ENCODE results near the gene IPO13. TPM values are rescaled to one million over a fixed set of nuclear protein-coding genes. Genes with fewer than 3 reads are reported as not detected.

The IPO13 gene
- total RNA-seq, 6 donors from 2014 or later, result 16.9 to 46.1 (median 24.1) TPM

DNA sequence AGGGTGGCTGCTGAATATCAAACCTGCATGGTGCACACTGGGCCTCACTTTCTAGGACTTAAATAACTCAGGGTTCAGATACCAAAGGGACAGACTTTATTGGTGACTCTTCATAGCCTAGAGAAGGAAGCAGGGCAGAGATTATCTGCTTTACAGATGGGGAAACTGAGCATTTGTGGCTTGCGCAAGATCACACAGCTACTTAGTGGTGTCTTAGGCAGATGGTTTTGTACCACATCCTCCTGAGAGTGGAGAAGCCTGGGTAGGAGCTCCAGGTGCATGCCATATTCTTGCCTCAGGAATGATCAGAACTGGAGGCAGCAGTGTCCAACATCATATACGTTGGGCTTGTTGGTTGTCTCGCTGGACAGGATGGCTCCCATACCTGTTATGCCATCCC lies 16.3 kb downstream of the IPO13 start:
- Histone ChIP-seq H3K4me1 (no peaks in the 10 kb centered on the region), H3K9me3 (no peaks in the 10 kb centered on the region), H3K27ac (no peak overlapping the region), H3K27me3 (no peaks in the 10 kb centered on the region), H3K4me3 (no peak overlapping the region), H3K36me3 (peaks cover 0 to 75% (median 51%) of the 10 kb centered on the region in 4 donors)
- ATAC-seq (ENCODE audit: low FRiP score in 2 of 2) (no peak), DNase-seq (no peak)
- TF ChIP-seq CTCF (IDR thresholded peaks at IDR 0.05) (no peak), POLR2AphosphoS5 (IDR thresholded peaks at IDR 0.05) (no peak), EP300 (IDR thresholded peaks at IDR 0.05) (no peak), POLR2A (IDR thresholded peaks at IDR 0.05) (no peak)
- 95 to 100% methylated on average over 3 of the region's 3 CpGs for WGBS, 2 donors

- TF ChIP-seq POLR2A (IDR thresholded peaks at IDR 0.05) (no peak), EP300 (IDR thresholded peaks at IDR 0.05) (no peak), CTCF (IDR thresholded peaks at IDR 0.05) (no peak), POLR2AphosphoS5 (IDR thresholded peaks at IDR 0.05) (no peak)
- Histone ChIP-seq H3K4me1 (no peaks in the 10 kb centered on the region), H3K27me3 (no peaks in the 10 kb centered on the region), H3K36me3 (peaks cover 0 to 66% (median 43%) of the 10 kb centered on the region in 4 donors), H3K9me3 (no peaks in the 10 kb centered on the region), H3K4me3 (no peak overlapping the region), H3K27ac (no peak overlapping the region)
- ATAC-seq (ENCODE audit: low FRiP score in 2 of 2) (no peak), DNase-seq (no peak)
- WGBS, 2 donors, result 79 to 85% methylated on average over 5 of the region's 5 CpGs
Observed at GRCh38 chr1:43963890-43964289, 17.1 kb downstream of the IPO13 start.

DNA sequence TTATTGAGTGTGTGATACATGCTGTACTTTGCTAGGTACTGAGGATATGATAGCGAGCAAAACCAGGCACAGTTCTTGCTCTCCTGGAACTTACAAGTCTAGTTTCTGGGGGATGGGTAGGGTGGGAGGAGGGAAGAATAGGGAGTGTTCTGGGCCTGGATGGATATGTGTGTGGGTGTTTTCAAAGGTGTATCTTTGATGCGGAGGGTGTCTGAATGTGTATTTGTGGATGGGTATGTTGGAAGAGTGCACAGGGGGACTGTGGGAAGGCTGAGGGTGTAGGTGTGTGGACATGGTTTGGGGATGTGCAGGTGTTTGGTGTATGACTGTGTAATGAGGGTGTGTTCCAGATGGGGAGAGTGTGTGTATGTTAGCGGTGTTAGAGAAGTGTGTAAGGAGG lies 18.6 kb downstream of the IPO13 start:
- Histone ChIP-seq H3K4me1 (peaks cover 1 to 11% (median 3%) of the 10 kb centered on the region in 4 donors), H3K9me3 (no peaks in the 10 kb centered on the region), H3K36me3 (peaks cover 0 to 52% (median 33%) of the 10 kb centered on the region in 4 donors), H3K27me3 (no peaks in the 10 kb centered on the region), H3K4me3 (no peak overlapping the region), H3K27ac (no peak overlapping the region)
- WGBS, 2 donors, result 87 to 91% methylated on average over 2 to 3 of the region's 3 CpGs
- no peak for TF ChIP-seq EP300 (IDR thresholded peaks at IDR 0.05)
- TF ChIP-seq CTCF (IDR thresholded peaks at IDR 0.05), result no peak
- TF ChIP-seq POLR2A (IDR thresholded peaks at IDR 0.05), result no peak
- TF ChIP-seq POLR2AphosphoS5 (IDR thresholded peaks at IDR 0.05), result no peak
- ATAC-seq (ENCODE audit: low FRiP score in 2 of 2), result no peak
- no peak for DNase-seq

DNA sequence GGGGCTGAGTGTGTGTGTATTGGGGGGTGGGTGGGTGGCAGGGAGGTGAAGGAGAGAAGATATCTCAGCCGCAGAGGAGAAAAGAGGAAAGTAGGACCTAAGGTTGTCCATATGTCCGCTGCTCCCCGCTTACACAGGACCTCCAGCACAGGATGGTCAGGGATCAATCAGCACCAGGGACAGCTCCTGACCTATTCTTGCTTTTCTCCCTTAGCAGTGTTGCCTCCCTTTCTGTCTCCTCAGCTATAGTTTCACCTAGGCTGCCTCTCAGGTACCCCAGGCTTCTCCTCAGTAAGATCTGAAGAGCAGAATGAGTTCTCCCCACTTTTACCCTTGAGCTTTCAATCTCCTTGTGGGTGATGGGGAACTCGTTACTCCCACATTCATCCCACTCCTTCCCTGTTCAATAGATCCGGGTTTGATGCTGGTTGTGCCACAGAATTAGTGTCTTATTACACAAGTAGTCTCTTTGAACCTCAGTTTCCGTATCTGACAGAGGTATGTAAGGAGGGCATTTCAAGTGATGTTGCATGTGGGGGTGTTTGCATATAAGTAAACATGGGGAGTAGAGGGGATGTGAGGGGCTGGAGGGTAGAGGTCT lies 21.7 kb downstream of the IPO13 start:
- no peaks in the 10 kb centered on the region for H3K9me3 ChIP-seq
- H3K4me3 ChIP-seq, result no peak overlapping the region
- DNase-seq, result no peak
- WGBS, 2 donors, result 81 to 86% methylated on average over 6 of the region's 6 CpGs
- ATAC-seq (ENCODE audit: low FRiP score in 2 of 2), result no peak
- no peaks in the 10 kb centered on the region for H3K27me3 ChIP-seq
- peaks cover 8 to 23% (median 10%) of the 10 kb centered on the region in 4 donors for H3K4me1 ChIP-seq
- no peak overlapping the region for H3K27ac ChIP-seq
- TF ChIP-seq CTCF (IDR thresholded peaks at IDR 0.05), result no peak
- no peak for TF ChIP-seq EP300 (IDR thresholded peaks at IDR 0.05)
- TF ChIP-seq POLR2AphosphoS5 (IDR thresholded peaks at IDR 0.05), result no peak
- no peak for TF ChIP-seq POLR2A (IDR thresholded peaks at IDR 0.05)
- H3K36me3 ChIP-seq, result peaks cover 0 to 37% (median 18%) of the 10 kb centered on the region in 4 donors

- H3K4me1 ChIP-seq, result peaks cover 14 to 29% (median 16%) of the 10 kb centered on the region in 4 donors
- TF ChIP-seq POLR2A (IDR thresholded peaks at IDR 0.05) (no peak), POLR2AphosphoS5 (IDR thresholded peaks at IDR 0.05) (no peak), EP300 (IDR thresholded peaks at IDR 0.05) (no peak), CTCF (IDR thresholded peaks at IDR 0.05) (no peak)
- DNase-seq, result no peak
- no peaks in the 10 kb centered on the region for H3K9me3 ChIP-seq
- H3K36me3 ChIP-seq, result peaks cover 0 to 30% (median 15%) of the 10 kb centered on the region in 4 donors
- no peaks in the 10 kb centered on the region for H3K27me3 ChIP-seq
- no peak for ATAC-seq (ENCODE audit: low FRiP score in 2 of 2)
- H3K4me3 ChIP-seq, result peak overlapping the region in 3 of 4 donors; percentile 71 to 93 (median 88)
- H3K27ac ChIP-seq, result no peak overlapping the region
- 56 to 62% methylated on average over 7 of the region's 7 CpGs for WGBS, 2 donors
Observed at GRCh38 chr1:43969416-43969745, 22.6 kb downstream of the IPO13 start.

Measured in upper lobe of left lung (tissue), 6 donors.